ENCODE data around the gene JPT2. TPM values are rescaled to one million over a fixed set of nuclear protein-coding genes. Genes with fewer than 3 reads are reported as not detected.

The JPT2 gene
- total RNA-seq, 1 experiment from 2014 or later = 150 TPM

- TF ChIP-seq AFF4 (CRISPR knock-in tag; IDR thresholded peaks at IDR 0.05; ENCODE audit: borderline replicate concordance) (no peak), ESRRA (CRISPR knock-in tag; IDR thresholded peaks at IDR 0.05; ENCODE audit: borderline replicate concordance) (no peak), FOXP4 (CRISPR knock-in tag; IDR thresholded peaks at IDR 0.05) (no peak), EMX1 (CRISPR knock-in tag; IDR thresholded peaks at IDR 0.05) (no peak), CREM (CRISPR knock-in tag; IDR thresholded peaks at IDR 0.05) (no peak), ATF2 (CRISPR knock-in tag; IDR thresholded peaks at IDR 0.05; ENCODE audit: borderline replicate concordance, low read depth) (no peak), NR1H2 (CRISPR knock-in tag; IDR thresholded peaks at IDR 0.05) (no peak), RORB (CRISPR knock-in tag; IDR thresholded peaks at IDR 0.05) (no peak), JAZF1 (CRISPR knock-in tag; IDR thresholded peaks at IDR 0.05) (no peak)
Measured at GRCh38 chr16:1709356-1709755, 31.3 kb downstream of the JPT2 start (continued).

- ChIA-PET CTCF (interaction anchor here (0.6 to 4.9 kb wide), 2 partner anchors 13 to 1604 kb away, joined by 4 to 45 read pairs; no protein-coding TSS in a partner anchor), POLR2A (no interaction called here)
- ATAC-seq = no peak
- H3K27ac Mint-ChIP-seq = peak overlapping the region; percentile 82
- H3K27me3 Mint-ChIP-seq (ENCODE audit: low read depth) = no peaks in the 10 kb centered on the region
- peaks cover 33% of the 10 kb centered on the region for H3K4me1 Mint-ChIP-seq
- no peak for DNase-seq (ENCODE audit: low spot score)
- no peaks in the 10 kb centered on the region for H3K36me3 Mint-ChIP-seq
- H3K9me3 Mint-ChIP-seq = no peaks in the 10 kb centered on the region
- no peak overlapping the region for H3K4me3 Mint-ChIP-seq
- TF ChIP-seq SOX15 (CRISPR knock-in tag; IDR thresholded peaks at IDR 0.05) (no peak), ZNF281 (CRISPR knock-in tag; IDR thresholded peaks at IDR 0.05) (no peak), GABPB1 (CRISPR knock-in tag; IDR thresholded peaks at IDR 0.05) (no peak), CDX4 (CRISPR knock-in tag; IDR thresholded peaks at IDR 0.05; ENCODE audit: borderline replicate concordance) (no peak), E2F1 (CRISPR knock-in tag; IDR thresholded peaks at IDR 0.05) (no peak), GTF2I (CRISPR knock-in tag; conservative IDR thresholded peaks at IDR 0.05) (no peak), TEAD4 (CRISPR knock-in tag; IDR thresholded peaks at IDR 0.05) (no peak), ATF6 (CRISPR knock-in tag; IDR thresholded peaks at IDR 0.05) (no peak), ATF3 (CRISPR knock-in tag; conservative IDR thresholded peaks at IDR 0.05) (no peak), ZNF423 (CRISPR knock-in tag; IDR thresholded peaks at IDR 0.05) (no peak), MAX (CRISPR knock-in tag; IDR thresholded peaks at IDR 0.05) (no peak), SP1 (CRISPR knock-in tag; conservative IDR thresholded peaks at IDR 0.05) (no peak), CREB1 (CRISPR knock-in tag; IDR thresholded peaks at IDR 0.05) (no peak)
Measured at GRCh38 chr16:1710811-1711507, 32.9 kb downstream of the JPT2 start.

Data from WTC11 (cell line).